Endodermal cell (in vitro differentiated cells): Measurements from ENCODE around the gene BICDL2. TPM values are rescaled to one million over a fixed set of nuclear protein-coding genes. Genes with fewer than 3 reads are reported as not detected.

ENCODE experiments used
- DNase-seq: peaks from one replicate; pipeline ENCODE4 v3.0.0-alpha.2; 2017
- H3K27ac ChIP-seq: 2 replicates; pipeline ENCODE4 v1.5.1; 2013; ENCODE audit warnings: mild to moderate bottlenecking, low read depth, low read length, moderate library complexity
- H3K27me3 ChIP-seq: 2 replicates; pipeline ENCODE4 v1.6.1; 2013; ENCODE audit warnings: mild to moderate bottlenecking, low read length, moderate library complexity; ENCODE audit not compliant: insufficient read depth, control insufficient read depth, poor library complexity, severe bottlenecking
- H3K36me3 ChIP-seq: 2 replicates; pipeline ENCODE4 v1.7.0; 2013; ENCODE audit warnings: mild to moderate bottlenecking, low read length, moderate library complexity; ENCODE audit not compliant: control insufficient read depth, insufficient read depth
- H3K4me1 ChIP-seq: one replicate; pipeline ENCODE4 v1.7.0; 2013; ENCODE audit warnings: low read length; ENCODE audit not compliant: control insufficient read depth, insufficient read depth
- H3K4me3 ChIP-seq: 2 replicates; pipeline ENCODE4 v1.5.1; 2013; ENCODE audit warnings: mild to moderate bottlenecking, low read length, moderate library complexity
- H3K9ac ChIP-seq: 2 replicates; pipeline ENCODE4 v1.6.1; 2013; ENCODE audit warnings: mild to moderate bottlenecking, low read length, moderate library complexity; ENCODE audit not compliant: poor library complexity, severe bottlenecking; ENCODE audit errors: extremely low read depth
- H3K9me3 ChIP-seq: 2 replicates; pipeline ENCODE4 v1.6.1; 2013; ENCODE audit warnings: mild to moderate bottlenecking, low read length, moderate library complexity; ENCODE audit not compliant: control insufficient read depth
- H3K27ac Mint-ChIP-seq: 2 replicates; pipeline ENCODE4 v1.8.0; 2020; ENCODE audit warnings: mixed read lengths
- H3K27me3 Mint-ChIP-seq: 2 replicates; pipeline ENCODE4 v1.8.0; 2021; ENCODE audit warnings: mild to moderate bottlenecking, mixed read lengths; ENCODE audit not compliant: insufficient read depth
- H3K36me3 Mint-ChIP-seq: 2 replicates; pipeline ENCODE4 v1.8.0; 2020; ENCODE audit warnings: low read depth, mixed read lengths
- H3K4me1 Mint-ChIP-seq: 2 replicates; pipeline ENCODE4 v1.8.0; 2020; ENCODE audit warnings: mixed read lengths
- H3K4me3 Mint-ChIP-seq: 2 replicates; pipeline ENCODE4 v1.8.0; 2020; ENCODE audit warnings: mild to moderate bottlenecking, moderate library complexity, mixed read lengths
- H3K9me3 Mint-ChIP-seq: 2 replicates; pipeline ENCODE4 v1.8.0; 2020; ENCODE audit warnings: mild to moderate bottlenecking, mixed read lengths
- WGBS, 2 experiments: methylation state at CpG; one replicate each; pipeline versions ENCODE4 v1.1.5 to v1.1.7; 2013; ENCODE audit warnings: missing lambda C conversion rate in 2 of 2, mixed read lengths in 1 of 2; ENCODE audit not compliant: insufficient coverage in 1 of 2, insufficient read length in 1 of 2; 5-methylcytosine and 5-hydroxymethylcytosine counted together
- total RNA-seq, 2 donors: library from RNA; stranded (reverse); fragmentation: NEBNext Ultra II Directional in 1 of 2; extraction: Animal tissue kit (Norgen Biotek cat#: 25700) in 1 of 2; gene quantifications; 2 replicates in 1 of 2; 3 replicates in 1 of 2; pipeline ENCODE4 v1.2.1, GENCODE V29; 2021
- TF ChIP-seq, protein P1 (sequence below): fragments of 200-600 bp; sonication (generic); conservative IDR thresholded peaks from 2 replicates; pipeline ENCODE4 v1.5.0; 2021; ENCODE audit warnings: antibody characterized with exemption, mild to moderate bottlenecking

The BICDL2 gene
- total RNA-seq, 2 donors from 2014 or later, result 4.7 to 8.2 TPM

DNA sequence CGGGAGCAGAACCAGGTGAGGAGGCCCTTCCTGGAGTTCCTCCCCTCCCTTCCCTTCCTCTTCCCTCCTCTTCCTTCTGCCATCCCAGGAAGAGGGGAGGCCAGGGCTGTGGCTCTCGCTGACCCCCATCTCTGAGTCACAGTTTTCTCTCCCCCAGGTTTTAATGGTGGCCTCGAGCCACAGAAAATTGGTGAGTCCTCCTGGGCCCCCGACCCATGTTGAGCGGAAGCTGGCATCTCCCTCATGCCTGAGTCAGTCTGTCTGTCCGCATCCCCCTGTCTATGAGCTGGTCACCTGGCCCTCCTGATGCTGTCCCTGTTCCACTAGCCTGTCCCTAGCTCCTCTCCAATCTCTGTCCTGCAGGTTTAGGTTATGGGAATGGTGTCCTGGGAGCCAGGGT is 36.8 kb downstream of the BICDL2 start:
- 91 to 100% methylated on average over 1 to 6 of the region's 6 CpGs for WGBS, 2 experiments
- H3K9me3 Mint-ChIP-seq, result no peaks in the 10 kb centered on the region

DNA sequence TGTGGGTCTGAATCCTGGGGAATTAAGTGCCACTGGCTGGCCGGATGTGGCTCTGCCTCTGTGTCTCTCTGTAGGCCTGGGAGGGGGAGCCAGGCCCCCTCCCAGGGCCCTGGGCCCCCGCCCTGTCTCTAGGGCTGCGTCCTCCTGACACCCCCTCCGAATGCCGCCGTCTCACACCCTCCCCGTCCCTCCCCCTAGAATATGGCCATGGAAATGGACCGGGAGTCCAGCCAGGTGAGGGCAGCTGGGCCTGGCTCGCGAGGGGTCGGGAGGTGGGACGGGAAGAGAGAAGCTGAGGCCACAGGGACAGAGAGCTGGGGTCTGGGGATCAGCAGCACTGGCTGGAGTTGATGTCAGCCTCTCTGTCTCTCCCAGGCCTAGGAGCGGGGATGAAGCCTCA is 40.4 kb downstream of the BICDL2 start:
- Mint-ChIP-seq H3K9me3 (no peaks in the 10 kb centered on the region), H3K36me3 (no peaks in the 10 kb centered on the region), H3K27me3 (peaks cover 2% of the 10 kb centered on the region), H3K27ac (no peak overlapping the region), H3K4me1 (no peaks in the 10 kb centered on the region), H3K4me3 (no peak overlapping the region)
- no peaks in the 10 kb centered on the region for H3K36me3 ChIP-seq
- H3K27ac ChIP-seq, result no peak overlapping the region
- no peaks in the 10 kb centered on the region for H3K4me1 ChIP-seq
- no peaks in the 10 kb centered on the region for H3K27me3 ChIP-seq
- WGBS, 2 experiments, result 81 to 90% methylated on average over 6 to 13 of the region's 13 CpGs
- no peaks in the 10 kb centered on the region for H3K9me3 ChIP-seq
- TF ChIP-seq, protein P1, sequence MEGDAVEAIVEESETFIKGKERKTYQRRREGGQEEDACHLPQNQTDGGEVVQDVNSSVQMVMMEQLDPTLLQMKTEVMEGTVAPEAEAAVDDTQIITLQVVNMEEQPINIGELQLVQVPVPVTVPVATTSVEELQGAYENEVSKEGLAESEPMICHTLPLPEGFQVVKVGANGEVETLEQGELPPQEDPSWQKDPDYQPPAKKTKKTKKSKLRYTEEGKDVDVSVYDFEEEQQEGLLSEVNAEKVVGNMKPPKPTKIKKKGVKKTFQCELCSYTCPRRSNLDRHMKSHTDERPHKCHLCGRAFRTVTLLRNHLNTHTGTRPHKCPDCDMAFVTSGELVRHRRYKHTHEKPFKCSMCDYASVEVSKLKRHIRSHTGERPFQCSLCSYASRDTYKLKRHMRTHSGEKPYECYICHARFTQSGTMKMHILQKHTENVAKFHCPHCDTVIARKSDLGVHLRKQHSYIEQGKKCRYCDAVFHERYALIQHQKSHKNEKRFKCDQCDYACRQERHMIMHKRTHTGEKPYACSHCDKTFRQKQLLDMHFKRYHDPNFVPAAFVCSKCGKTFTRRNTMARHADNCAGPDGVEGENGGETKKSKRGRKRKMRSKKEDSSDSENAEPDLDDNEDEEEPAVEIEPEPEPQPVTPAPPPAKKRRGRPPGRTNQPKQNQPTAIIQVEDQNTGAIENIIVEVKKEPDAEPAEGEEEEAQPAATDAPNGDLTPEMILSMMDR, result no peak
- no peak overlapping the region for H3K9ac ChIP-seq
- no peak overlapping the region for H3K4me3 ChIP-seq
- no peak for DNase-seq

More for the DNA sequence above, 36.8 kb downstream of the BICDL2 start:
- H3K4me3 Mint-ChIP-seq, result no peak overlapping the region
- H3K27ac Mint-ChIP-seq, result no peak overlapping the region
- Histone ChIP-seq H3K4me1 (no peaks in the 10 kb centered on the region), H3K27me3 (no peaks in the 10 kb centered on the region), H3K4me3 (no peak overlapping the region), H3K9ac (no peak overlapping the region), H3K27ac (no peak overlapping the region), H3K36me3 (no peaks in the 10 kb centered on the region), H3K9me3 (no peaks in the 10 kb centered on the region)
- DNase-seq, result no peak
- H3K27me3 Mint-ChIP-seq, result peaks cover 2% of the 10 kb centered on the region
- peaks cover 2% of the 10 kb centered on the region for H3K4me1 Mint-ChIP-seq
- TF ChIP-seq, protein P1, result no peak
- H3K36me3 Mint-ChIP-seq, result no peaks in the 10 kb centered on the region

DNA sequence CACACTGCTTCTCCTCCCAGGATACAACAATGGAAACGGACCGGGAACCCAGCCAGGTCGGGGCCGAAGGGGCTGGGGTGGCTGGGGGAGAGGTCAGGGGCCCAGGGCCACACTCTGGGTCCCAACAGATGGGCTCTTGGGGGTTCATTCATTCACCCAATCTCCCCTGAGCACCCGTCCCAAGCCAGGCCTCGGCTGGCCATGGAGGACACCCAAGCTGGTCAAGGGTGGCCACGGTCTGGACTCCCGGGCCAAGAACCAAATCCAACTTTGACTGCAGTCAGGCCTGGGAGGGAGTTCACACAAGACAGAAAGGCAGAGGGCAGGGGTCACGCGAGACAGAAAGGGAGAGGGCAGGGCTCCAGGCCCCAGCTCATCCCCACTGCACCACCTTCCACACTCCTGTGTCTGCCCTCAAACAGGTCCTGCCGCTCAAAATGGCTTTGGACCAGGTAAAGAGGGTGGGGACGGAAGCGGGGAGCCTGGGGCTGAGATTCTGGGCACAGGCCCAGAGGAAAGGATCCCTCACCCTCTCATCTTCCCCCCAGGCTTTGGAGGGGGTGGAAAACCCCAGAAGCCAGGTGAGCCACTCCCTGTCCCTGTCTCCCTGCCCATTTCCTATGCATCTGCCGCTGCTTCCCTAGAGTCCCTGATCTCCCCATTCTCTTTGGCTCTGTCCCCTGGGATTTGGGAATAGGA is 44.2 kb downstream of the BICDL2 start:
- 86 to 93% methylated on average over 4 to 14 of the region's 14 CpGs for WGBS, 2 experiments
- Histone ChIP-seq H3K27me3 (no peaks in the 10 kb centered on the region), H3K4me3 (no peak overlapping the region), H3K36me3 (no peaks in the 10 kb centered on the region), H3K9ac (no peak overlapping the region), H3K9me3 (no peaks in the 10 kb centered on the region), H3K27ac (no peak overlapping the region), H3K4me1 (no peaks in the 10 kb centered on the region)
- Mint-ChIP-seq H3K9me3 (no peaks in the 10 kb centered on the region), H3K27ac (no peak overlapping the region), H3K4me3 (no peak overlapping the region), H3K36me3 (no peaks in the 10 kb centered on the region), H3K27me3 (no peaks in the 10 kb centered on the region), H3K4me1 (peaks cover 7% of the 10 kb centered on the region)
- no peak for DNase-seq
- TF ChIP-seq, protein P1, result no peak
